GM19240 (cell line): ENCODE results near the gene ZCCHC7.
"Not testable (repeated sequence)": the region's sequence is repeated elsewhere in the genome, so short reads cannot be mapped to it uniquely, and the experiment has no call there.

Source experiments
- DNase-seq: peaks from one replicate; pipeline ENCODE4 v3.0.0; 2011; ENCODE audit warnings: low spot score; ENCODE audit not compliant: insufficient read length

The ZCCHC7 gene

GRCh38 chr9:37120843-37121335 is 515 bp downstream of the ZCCHC7 start:
- not testable (repeated sequence) for DNase-seq

- DNase-seq, result no peak
Measured at GRCh38 chr9:37121881-37122280, 1.5 kb downstream of the ZCCHC7 start.

- DNase-seq, result no peak
Measured at GRCh38 chr9:37126214-37126788, 5.9 kb downstream of the ZCCHC7 start.

- no peak for DNase-seq
Measured at GRCh38 chr9:37127018-37127417, 6.6 kb downstream of the ZCCHC7 start.

- DNase-seq, result no peak
Measured at GRCh38 chr9:37128051-37128450, 7.7 kb downstream of the ZCCHC7 start.

- DNase-seq, result no peak
Measured at GRCh38 chr9:37134166-37134565, 13.8 kb downstream of the ZCCHC7 start.

- no peak for DNase-seq
Measured at GRCh38 chr9:37141015-37141414, 20.6 kb downstream of the ZCCHC7 start.

GRCh38 chr9:37144762-37145161 is 24.4 kb downstream of the ZCCHC7 start:
- DNase-seq, result no peak

- no peak for DNase-seq
Measured at GRCh38 chr9:37146410-37146809, 26.0 kb downstream of the ZCCHC7 start.

- DNase-seq, result no peak
Measured at GRCh38 chr9:37148181-37148580, 27.8 kb downstream of the ZCCHC7 start.

GRCh38 chr9:37149666-37150308 is 29.4 kb downstream of the ZCCHC7 start:
- no peak for DNase-seq

- DNase-seq, result no peak
Measured at GRCh38 chr9:37150415-37150814, 30.0 kb downstream of the ZCCHC7 start.

GRCh38 chr9:37151812-37152211 is 31.4 kb downstream of the ZCCHC7 start:
- no peak for DNase-seq

GRCh38 chr9:37152365-37152764 is 32.0 kb downstream of the ZCCHC7 start:
- no peak for DNase-seq

- no peak for DNase-seq
Measured at GRCh38 chr9:37155601-37156000, 35.2 kb downstream of the ZCCHC7 start.

GRCh38 chr9:37156205-37156604 is 35.8 kb downstream of the ZCCHC7 start:
- no peak for DNase-seq

- DNase-seq, result no peak
Measured at GRCh38 chr9:37156781-37157356, 36.5 kb downstream of the ZCCHC7 start.

- DNase-seq, result no peak
Measured at GRCh38 chr9:37157726-37158377, 37.5 kb downstream of the ZCCHC7 start.

- no peak for DNase-seq
Measured at GRCh38 chr9:37163299-37163698, 42.9 kb downstream of the ZCCHC7 start.

- DNase-seq, result not testable (repeated sequence)
Measured at GRCh38 chr9:37164335-37164734, 44.0 kb downstream of the ZCCHC7 start.

- no peak for DNase-seq
Measured at GRCh38 chr9:37165644-37166043, 45.3 kb downstream of the ZCCHC7 start.

GRCh38 chr9:37167456-37168047 is 47.2 kb downstream of the ZCCHC7 start:
- no peak for DNase-seq
